ENCODE data around the gene BAX.

The BAX gene

DNA sequence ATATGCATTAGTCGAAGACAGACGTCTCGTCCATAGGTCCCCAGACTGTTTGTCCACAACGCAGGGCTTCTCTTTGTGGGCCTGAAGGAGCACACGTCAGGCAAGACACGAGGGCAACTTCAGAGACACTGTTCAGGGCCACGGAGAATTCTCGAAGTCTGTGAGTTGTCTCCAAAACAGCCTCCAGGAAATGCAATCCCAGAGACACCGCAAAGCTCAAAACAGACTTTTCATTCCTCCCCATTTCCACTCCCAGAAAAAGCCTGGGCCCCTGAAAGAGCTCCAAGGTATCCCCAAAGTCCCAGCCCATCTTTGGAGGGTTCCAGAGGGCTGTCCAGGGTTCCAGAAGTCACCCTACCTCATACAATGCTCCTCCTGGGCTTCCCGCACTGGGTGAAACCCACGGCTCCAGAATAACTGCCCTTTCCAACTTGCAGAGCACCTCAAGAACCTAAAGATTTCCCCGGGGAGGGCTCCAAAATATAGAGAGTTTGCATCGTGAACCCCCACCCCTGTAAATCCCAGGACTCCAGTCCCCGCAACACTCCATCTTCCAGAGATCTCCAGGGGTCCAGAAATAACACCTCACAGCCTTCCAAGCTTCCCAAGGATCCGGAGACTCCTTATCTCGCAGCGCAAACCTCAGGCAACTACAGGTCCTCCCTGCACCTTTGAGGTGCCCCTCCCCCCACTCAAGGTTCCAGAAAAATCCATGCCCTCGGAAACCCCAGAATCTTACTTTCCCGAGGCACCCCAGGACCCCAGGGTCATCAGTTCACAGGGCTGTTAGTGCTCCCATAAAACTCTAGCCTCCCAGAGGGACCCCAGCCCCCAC lies 9.7 kb downstream of the BAX start:
- peak; percentile 53 for TF ChIP-seq L3MBTL2 (conservative IDR thresholded peaks at IDR 0.05)
- no peak for TF ChIP-seq NFRKB (IDR thresholded peaks at IDR 0.05)
- no peak for TF ChIP-seq TARDBP (IDR thresholded peaks at IDR 0.05)
- ChIA-PET POLR2A (interaction anchor here (0.7 to 2.1 kb wide), 13 partner anchors 10 to 169 kb away, joined by 3 to 18 read pairs (median 5); partner anchors contain the start of genes BAX, GYS1, NUCB1 and PPP1R15A), CTCF (interaction anchor here (1.0 to 1.6 kb wide), 3 partner anchors 29 to 36 kb away, joined by 3 to 5 read pairs (median 4); partner anchors contain the start of genes GYS1 and RUVBL2)
- DNase-seq (ENCODE audit: extremely low spot score), result no peak

DNA sequence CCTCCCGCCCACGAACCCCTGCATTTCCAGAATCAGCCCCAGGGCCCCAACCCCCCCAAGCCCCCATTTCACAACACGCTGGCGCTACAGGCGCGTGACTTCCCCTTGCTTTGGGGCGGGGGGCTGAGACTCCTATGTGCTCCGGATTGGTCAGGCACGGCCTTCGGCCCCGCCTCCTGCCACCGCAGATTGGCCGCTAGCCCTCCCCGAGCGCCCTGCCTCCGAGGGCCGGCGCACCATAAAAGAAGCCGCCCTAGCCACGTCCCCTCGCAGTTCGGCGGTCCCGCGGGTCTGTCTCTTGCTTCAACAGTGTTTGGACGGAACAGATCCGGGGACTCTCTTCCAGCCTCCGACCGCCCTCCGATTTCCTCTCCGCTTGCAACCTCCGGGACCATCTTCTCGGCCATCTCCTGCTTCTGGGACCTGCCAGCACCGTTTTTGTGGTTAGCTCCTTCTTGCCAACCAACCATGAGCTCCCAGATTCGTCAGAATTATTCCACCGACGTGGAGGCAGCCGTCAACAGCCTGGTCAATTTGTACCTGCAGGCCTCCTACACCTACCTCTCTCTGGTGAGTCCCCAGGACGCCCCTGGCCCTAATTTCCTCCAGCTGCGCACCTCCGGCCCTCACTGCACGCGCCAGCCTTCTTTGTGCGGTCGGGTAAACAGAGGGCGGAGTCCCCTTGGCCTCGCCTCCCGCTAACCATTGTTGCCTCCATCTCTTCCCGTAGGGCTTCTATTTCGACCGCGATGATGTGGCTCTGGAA lies 10.5 kb downstream of the BAX start, which contains the start of gene FTL:
TSS of gene FTL (plus strand) at position 270 of the 766 bp plus-strand sequence. CDS start at position 469, 199 bp downstream.
- ChIA-PET POLR2A (interaction anchor here (1.0 to 2.1 kb wide), 8 partner anchors 11 to 155 kb away, joined by 3 to 7 read pairs (median 4); partner anchors contain the start of genes BAX, BCAT2, GYS1 and NUCB1), CTCF (interaction anchor here (1.2 kb wide), 1 partner anchor 28 kb away, joined by 5 read pairs; the partner anchor contains the start of genes GYS1 and RUVBL2)
- TF ChIP-seq, protein P1, sequence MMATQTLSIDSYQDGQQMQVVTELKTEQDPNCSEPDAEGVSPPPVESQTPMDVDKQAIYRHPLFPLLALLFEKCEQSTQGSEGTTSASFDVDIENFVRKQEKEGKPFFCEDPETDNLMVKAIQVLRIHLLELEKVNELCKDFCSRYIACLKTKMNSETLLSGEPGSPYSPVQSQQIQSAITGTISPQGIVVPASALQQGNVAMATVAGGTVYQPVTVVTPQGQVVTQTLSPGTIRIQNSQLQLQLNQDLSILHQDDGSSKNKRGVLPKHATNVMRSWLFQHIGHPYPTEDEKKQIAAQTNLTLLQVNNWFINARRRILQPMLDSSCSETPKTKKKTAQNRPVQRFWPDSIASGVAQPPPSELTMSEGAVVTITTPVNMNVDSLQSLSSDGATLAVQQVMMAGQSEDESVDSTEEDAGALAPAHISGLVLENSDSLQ (IDR thresholded peaks at IDR 0.05), result no peak
- peak; percentile 50; the same call in 1 of the 2 replicates for TF ChIP-seq ELF4 (IDR thresholded peaks at IDR 0.05)
- peak; percentile 92 for DNase-seq (ENCODE audit: extremely low spot score)

DNA sequence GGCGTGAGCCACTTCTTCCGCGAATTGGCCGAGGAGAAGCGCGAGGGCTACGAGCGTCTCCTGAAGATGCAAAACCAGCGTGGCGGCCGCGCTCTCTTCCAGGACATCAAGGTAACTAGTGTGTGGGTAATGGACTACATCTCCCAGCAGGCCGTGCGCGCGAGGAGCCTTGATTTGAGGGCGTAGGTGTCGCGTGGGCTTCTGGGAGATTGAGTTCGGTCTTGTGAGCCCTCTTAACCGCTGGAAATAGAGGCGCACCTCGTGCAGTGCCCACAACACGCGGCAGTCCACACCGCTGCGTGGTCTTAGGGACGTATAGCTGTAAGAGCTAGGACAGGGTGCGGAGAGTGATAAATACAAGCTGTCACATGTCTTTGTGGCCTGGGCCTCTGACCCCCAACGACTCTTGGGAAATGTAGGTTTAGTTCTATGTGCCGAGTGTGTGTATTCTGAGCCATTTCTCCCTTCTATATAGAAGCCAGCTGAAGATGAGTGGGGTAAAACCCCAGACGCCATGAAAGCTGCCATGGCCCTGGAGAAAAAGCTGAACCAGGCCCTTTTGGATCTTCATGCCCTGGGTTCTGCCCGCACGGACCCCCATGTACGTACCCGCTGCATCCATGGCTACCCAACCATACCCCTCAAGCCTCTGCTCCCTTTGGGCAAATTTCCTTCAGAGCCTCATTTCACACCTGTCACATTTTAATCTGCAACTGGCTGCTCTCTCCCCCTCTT lies 11.3 kb downstream of the BAX start:
- ChIA-PET POLR2A (interaction anchor here (0.9 to 2.1 kb wide), 10 partner anchors 11 to 156 kb away, joined by 3 to 7 read pairs (median 3); partner anchors contain the start of genes BAX, BCAT2, GYS1 and NUCB1), CTCF (interaction anchor here (0.6 to 1.2 kb wide), 3 partner anchors 27 to 530 kb away, joined by 3 to 5 read pairs (median 3); partner anchors contain the start of genes GYS1 and RUVBL2)
- peak; percentile 73 for DNase-seq (ENCODE audit: extremely low spot score)
- TF ChIP-seq SP1 (IDR thresholded peaks at IDR 0.05) (no peak), L3MBTL2 (conservative IDR thresholded peaks at IDR 0.05) (peak; percentile 85), ZNF384 (IDR thresholded peaks at IDR 0.05) (no peak), CTBP1 (IDR thresholded peaks at IDR 0.05; ENCODE audit: borderline replicate concordance) (no peak), ARNT (IDR thresholded peaks at IDR 0.05) (no peak), TARDBP (IDR thresholded peaks at IDR 0.05) (no peak), BHLHE40 (IDR thresholded peaks at IDR 0.05; ENCODE audit: borderline replicate concordance) (no peak), SUZ12 (IDR thresholded peaks at IDR 0.05) (peak; percentile 98), ELF4 (IDR thresholded peaks at IDR 0.05) (peak; percentile 51)
- TF ChIP-seq, protein P1 (IDR thresholded peaks at IDR 0.05), result no peak

DNA sequence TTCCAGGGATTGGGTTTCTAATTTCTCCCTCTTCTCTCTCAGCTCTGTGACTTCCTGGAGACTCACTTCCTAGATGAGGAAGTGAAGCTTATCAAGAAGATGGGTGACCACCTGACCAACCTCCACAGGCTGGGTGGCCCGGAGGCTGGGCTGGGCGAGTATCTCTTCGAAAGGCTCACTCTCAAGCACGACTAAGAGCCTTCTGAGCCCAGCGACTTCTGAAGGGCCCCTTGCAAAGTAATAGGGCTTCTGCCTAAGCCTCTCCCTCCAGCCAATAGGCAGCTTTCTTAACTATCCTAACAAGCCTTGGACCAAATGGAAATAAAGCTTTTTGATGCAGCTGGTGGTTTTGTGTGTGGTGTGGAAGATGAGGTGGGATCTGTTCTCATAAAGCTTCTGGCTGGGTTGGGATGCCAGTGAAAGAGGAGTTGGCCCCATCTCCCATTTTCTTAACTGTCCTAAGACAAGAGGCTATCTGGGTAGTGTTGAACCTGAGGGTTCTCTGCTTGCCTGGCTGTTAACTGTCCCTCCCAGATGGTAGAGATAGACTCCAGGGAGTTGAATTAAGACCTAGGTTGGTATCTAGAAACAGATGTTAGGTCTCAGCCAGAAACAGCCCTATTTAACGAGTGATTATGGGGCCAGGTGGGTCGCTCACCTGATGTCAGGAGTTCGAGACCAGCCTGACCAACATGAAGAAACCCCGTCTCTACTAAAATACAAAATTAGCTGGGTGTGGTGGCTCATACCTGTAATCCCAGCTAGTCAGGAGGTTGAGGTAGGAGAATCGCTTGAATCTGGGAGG lies 12.1 kb downstream of the BAX start:
- TF ChIP-seq ELF4 (IDR thresholded peaks at IDR 0.05), result no peak
- TF ChIP-seq SUZ12 (IDR thresholded peaks at IDR 0.05), result no peak
- TF ChIP-seq, protein P1 (IDR thresholded peaks at IDR 0.05), result no peak
- no peak for TF ChIP-seq ZNF384 (IDR thresholded peaks at IDR 0.05)
- TF ChIP-seq FOXK2 (IDR thresholded peaks at IDR 0.05), result no peak
- no peak for TF ChIP-seq ARNT (IDR thresholded peaks at IDR 0.05)
- no peak for TF ChIP-seq CTBP1 (IDR thresholded peaks at IDR 0.05; ENCODE audit: borderline replicate concordance)
- ChIA-PET CTCF (interaction anchor here (0.6 to 0.8 kb wide), 2 partner anchors 177 to 531 kb away, joined by 3 read pairs; no protein-coding TSS in a partner anchor), POLR2A (interaction anchor here (0.7 to 1.8 kb wide), 8 partner anchors 10 to 95 kb away, joined by 3 to 7 read pairs (median 4); partner anchors contain the start of genes BAX, GYS1, NUCB1 and PPP1R15A)

DNA sequence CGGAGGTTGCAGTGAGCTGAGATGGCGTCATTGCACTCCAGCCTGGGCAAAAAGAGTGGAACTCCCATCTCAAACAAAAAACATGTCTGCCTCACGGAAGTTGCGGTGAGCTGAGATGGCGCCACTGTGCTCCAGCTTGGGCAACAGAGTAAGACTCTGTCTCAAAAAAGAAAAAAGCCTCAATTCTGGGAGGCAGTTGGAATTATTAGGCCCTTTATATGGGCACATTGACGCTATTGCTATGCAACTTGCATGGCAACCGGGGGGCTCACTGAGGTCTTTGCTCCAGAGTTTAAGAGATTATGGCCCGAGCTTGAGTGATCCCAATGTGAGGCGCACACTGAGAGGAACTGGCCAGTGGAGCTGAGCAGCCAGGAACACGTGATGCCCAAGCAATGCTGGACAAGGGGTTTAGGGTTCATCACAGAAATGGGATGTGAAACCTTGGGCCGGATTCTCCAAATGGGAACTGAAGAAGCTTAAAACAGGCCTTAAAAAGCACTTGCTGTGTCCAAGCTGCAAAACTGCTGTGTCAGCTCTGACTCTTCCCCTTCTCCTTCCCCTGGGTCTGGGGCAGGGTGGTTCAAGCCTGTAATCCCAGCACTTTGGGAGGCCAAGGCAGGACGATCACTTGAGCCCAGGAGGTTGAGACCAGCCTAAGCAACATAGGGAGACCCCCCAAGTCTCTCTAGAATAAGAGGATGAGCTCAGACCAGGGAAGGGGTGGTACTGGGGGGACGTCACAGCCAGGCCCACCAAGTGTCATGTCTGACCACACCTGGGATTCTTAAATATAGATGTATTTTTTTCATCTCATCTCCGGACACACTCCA lies 12.9 kb downstream of the BAX start:
- no peak for DNase-seq (ENCODE audit: extremely low spot score)
- TF ChIP-seq LEF1 (IDR thresholded peaks at IDR 0.05; ENCODE audit: borderline replicate concordance), result no peak
- no peak for TF ChIP-seq TARDBP (IDR thresholded peaks at IDR 0.05)
- TF ChIP-seq NFRKB (IDR thresholded peaks at IDR 0.05), result no peak
- no peak for TF ChIP-seq HDGF (IDR thresholded peaks at IDR 0.05; ENCODE audit: borderline replicate concordance)
- TF ChIP-seq CTBP1 (IDR thresholded peaks at IDR 0.05; ENCODE audit: borderline replicate concordance), result no peak
- TF ChIP-seq ARNT (IDR thresholded peaks at IDR 0.05), result no peak
- no peak for TF ChIP-seq ELF4 (IDR thresholded peaks at IDR 0.05)
- TF ChIP-seq SP1 (IDR thresholded peaks at IDR 0.05), result no peak
- no peak for TF ChIP-seq FOXM1 (IDR thresholded peaks at IDR 0.05; ENCODE audit: borderline replicate concordance)
- no peak for TF ChIP-seq FOXK2 (IDR thresholded peaks at IDR 0.05)
- no peak for TF ChIP-seq FOXA1 (IDR thresholded peaks at IDR 0.05)
- no peak for TF ChIP-seq BHLHE40 (IDR thresholded peaks at IDR 0.05; ENCODE audit: borderline replicate concordance)
- TF ChIP-seq ZNF384 (IDR thresholded peaks at IDR 0.05), result no peak
- TF ChIP-seq, protein P1 (IDR thresholded peaks at IDR 0.05), result no peak
- no peak for TF ChIP-seq L3MBTL2 (conservative IDR thresholded peaks at IDR 0.05)
- TF ChIP-seq SUZ12 (IDR thresholded peaks at IDR 0.05), result no peak
- CTCF ChIA-PET, result no interaction called here
- POLR2A ChIA-PET, result interaction anchor here (0.7 to 1.8 kb wide), 4 partner anchors 14 to 96 kb away, joined by 3 to 7 read pairs (median 4); partner anchors contain the start of genes BAX, GYS1, PPP1R15A and RUVBL2

More for the DNA sequence above, 12.1 kb downstream of the BAX start:
- DNase-seq (ENCODE audit: extremely low spot score), result no peak

All from HEK293T (cell line).